ENCODE data around the gene PI16. TPM values are rescaled to one million over a fixed set of nuclear protein-coding genes. Genes with fewer than 3 reads are reported as not detected.

Gene PI16, protein sequence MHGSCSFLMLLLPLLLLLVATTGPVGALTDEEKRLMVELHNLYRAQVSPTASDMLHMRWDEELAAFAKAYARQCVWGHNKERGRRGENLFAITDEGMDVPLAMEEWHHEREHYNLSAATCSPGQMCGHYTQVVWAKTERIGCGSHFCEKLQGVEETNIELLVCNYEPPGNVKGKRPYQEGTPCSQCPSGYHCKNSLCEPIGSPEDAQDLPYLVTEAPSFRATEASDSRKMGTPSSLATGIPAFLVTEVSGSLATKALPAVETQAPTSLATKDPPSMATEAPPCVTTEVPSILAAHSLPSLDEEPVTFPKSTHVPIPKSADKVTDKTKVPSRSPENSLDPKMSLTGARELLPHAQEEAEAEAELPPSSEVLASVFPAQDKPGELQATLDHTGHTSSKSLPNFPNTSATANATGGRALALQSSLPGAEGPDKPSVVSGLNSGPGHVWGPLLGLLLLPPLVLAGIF
- not detected in 2 replicates for total RNA-seq

DNA sequence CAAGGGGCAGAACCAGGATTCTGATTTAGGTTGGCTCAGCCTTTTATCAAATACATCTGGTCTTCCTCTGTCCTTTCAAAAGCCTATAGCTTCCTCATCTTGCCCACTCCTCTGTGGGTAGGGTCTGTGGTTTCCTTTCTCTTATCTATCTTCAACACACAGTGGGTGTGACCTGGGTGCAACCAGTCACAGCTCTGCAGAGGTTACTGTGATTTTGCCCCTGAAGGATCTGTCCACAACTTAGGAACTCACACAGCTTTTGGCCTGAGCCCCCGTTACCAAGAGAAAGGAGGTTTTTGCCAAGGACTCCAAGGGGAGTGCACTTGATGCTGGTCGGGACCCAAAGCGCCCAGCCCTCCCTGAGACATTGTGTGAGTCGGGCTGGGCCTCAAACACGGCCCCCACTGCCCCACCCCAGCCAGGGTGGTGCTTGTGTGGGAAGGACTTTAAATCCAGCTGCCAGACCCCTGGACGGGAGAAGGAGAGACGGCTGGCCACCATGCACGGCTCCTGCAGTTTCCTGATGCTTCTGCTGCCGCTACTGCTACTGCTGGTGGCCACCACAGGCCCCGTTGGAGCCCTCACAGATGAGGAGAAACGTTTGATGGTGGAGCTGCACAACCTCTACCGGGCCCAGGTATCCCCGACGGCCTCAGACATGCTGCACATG is at the start of gene PI16:
Gene PI16 (plus strand): TSS at position 477 of the 670 bp plus-strand sequence. CDS start 23 bp downstream, at position 500.

GRCh38 chr6:36985808-36986703 is 31.5 kb downstream of the PI16 start, which contains the start of gene MTCH1:
Gene MTCH1, minus strand, starts transcription at chr6:36986196. Its CDS starts 23 bp downstream, at chr6:36986173.

GRCh38 chr6:37005061-37005810 is 50.7 kb downstream of the PI16 start, which contains the start of gene FGD2:
Gene FGD2, plus strand, starts transcription at chr6:37005655. Its CDS starts 163 bp downstream, at chr6:37005818.

Other genes starting within 250 kb of the PI16 start
- gene CPNE5, start 115.3 kb upstream of the PI16 start, total RNA-seq = 0.05 and 0.07 TPM in 2 replicates
- 38.1 and 52.4 TPM in 2 replicates for gene PPIL1, start 79.9 kb upstream of the PI16 start, total RNA-seq
- 20.9 and 22.9 TPM in 2 replicates for gene C6orf89, start 68.8 kb upstream of the PI16 start, total RNA-seq
- gene MTCH1, start 31.5 kb downstream of the PI16 start, total RNA-seq = 169 and 194 TPM in 2 replicates
- 0.63 and 1.0 TPM in 2 replicates for gene FGD2, start 50.9 kb downstream of the PI16 start, total RNA-seq
- 33.9 and 41.0 TPM in 2 replicates for gene PIM1, start 215.4 kb downstream of the PI16 start, total RNA-seq